EH (cell line): ENCODE data around the gene PARP6.

Experiments
- DNase-seq: peaks from one replicate; pipeline ENCODE4 v3.0.0-alpha.2; 2015; ENCODE audit warnings: low read depth

Gene PARP6

DNA sequence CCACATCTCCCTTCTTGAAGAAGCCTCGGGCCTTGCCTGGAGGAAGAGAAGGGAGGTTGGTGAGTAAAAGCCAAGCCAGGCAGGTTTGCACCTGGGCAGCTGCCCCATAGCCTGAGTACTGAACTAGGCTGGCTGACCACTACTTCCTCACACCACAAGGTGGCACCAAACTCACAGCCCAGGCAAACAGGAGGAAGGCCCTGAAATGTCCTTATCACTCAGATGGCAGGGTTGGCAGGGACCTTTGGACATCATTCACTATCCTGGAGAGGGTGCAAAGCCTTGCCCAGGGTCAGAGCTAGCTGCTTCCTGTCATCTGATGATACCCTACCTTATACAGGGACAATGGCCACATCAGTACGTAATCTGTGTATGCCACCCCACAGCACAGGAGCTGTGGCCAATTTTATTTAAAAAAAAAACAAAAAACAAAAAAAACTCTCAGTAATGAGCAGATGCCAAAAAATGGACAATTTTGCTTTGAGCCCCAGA is 72.6 kb downstream of the PARP6 start:
- peak; percentile 80 for DNase-seq

DNA sequence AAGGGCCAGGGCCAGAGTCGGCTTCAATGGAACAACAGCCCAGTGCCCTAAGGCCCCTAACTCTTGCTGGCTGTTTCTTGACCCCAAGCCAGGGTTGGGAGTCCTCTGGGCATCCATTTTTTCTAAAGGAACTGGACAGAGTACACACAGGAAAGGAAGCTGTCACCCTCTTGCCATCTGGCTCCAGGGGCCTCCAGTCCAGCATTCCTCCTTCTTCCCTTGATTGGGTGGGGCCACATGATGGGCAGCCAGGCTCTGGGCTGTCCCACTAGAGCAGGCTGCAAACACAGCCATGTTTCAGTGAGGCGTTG is 73.2 kb downstream of the PARP6 start:
- DNase-seq, result no peak

DNA sequence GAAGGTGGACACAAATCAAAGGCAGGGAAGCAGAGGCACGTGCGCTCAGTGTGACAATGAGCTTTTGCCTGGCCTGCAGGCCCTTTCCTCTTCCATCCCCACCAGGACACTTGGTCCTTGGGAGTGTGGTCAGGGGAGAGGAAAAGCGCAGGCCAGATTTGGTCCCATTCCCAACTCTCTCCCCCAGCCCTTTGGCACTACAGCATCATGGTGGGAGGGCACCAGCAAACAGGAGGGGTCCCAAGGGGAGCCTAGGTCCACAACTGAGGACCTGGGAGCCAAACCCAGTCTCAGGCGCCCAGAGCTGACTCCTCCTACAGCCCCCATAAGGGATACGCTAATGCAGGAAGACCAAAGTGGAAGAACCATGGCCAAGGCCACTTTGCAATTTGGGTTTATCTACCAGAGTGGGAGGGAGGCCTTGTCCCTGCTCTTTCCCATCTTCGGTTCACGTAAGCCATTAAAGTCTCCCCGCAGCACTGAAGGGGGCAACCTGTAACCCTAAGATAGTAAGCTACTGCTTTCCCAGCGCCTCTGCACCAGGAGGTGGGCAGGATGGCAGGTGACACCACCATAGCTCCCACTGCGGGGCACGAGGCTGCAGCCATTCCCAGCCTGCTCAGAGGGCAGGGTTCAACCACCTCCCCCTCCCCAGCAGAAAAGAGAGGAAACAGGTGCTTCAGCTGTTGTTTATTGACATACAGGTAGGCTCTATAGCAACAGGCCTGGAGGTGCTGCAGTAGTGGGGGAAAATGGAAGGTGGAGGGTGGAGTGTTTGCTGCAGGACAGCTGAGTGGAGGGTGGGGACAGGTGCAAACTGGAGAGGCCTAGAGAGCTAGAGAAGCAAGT is 73.8 kb downstream of the PARP6 start:
- no peak for DNase-seq

DNA sequence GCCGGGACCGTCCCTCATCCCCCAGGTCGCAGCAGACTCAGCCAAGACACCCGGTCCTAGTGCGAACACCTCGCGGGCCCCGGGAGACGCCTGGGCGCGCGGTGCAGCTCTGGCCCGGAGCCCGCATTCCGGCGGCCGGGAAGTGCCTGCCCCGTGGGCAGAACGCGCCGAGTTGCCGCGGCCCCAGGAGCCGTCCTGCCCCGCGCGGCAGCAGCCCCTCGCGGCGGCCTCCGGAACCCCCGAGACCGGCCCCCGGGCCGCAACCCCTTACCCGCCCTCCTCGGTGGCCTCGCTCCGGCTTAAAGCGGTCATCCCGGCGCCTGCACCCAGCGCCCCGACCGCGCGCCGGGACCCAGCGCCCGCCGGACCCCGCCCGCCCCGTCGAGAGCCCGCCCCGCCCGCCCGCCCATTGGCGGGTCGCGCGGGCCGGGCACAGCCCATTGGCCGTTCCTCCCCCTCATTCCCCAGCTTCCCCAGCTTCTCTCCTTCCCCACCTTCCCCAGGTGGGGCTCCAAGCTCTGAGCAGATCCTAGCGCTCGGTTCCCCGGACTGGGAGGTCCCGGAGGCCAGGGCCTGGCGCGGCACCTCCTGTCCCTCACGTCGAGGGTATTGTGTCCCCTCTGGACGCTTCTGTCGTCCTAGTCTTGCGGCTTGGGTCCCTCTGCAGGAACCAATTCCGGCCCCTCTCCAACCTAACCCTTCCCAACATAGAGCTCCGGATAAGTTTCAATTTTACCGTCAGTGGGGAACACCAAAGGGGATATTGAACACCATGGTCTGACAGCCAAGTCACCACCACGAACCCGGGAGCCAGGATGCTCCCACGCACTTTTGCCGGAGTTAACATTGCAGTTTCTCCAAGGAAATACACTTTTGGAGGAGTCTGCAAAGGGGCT is 74.6 kb downstream of the PARP6 start, which contains the start of gene GRAMD2A:
TSS of gene GRAMD2A (minus strand) at position 328 of the 896 bp plus-strand sequence.
- peak; percentile 53 for DNase-seq

DNA sequence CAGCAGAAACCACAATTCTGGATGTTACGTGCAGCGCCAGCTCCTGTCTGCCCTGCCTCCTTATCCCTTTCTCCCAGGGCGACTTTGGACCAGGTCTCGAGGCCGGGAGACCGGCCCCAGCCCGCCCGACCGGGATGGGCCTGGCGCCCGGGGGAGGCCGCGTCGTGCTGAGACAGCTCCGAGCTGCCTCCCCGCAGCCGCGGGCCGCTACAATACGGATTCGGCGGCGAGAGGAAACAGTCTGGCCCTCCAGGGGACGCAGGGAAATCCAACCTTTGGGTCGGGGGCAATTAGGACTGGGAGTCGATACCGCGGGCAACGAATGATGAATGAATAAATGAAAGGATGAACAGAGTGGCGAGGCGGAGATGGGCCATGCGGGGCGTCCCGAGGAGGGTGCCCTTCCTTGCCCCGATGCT is 75.3 kb downstream of the PARP6 start:
- DNase-seq, result no peak

DNA sequence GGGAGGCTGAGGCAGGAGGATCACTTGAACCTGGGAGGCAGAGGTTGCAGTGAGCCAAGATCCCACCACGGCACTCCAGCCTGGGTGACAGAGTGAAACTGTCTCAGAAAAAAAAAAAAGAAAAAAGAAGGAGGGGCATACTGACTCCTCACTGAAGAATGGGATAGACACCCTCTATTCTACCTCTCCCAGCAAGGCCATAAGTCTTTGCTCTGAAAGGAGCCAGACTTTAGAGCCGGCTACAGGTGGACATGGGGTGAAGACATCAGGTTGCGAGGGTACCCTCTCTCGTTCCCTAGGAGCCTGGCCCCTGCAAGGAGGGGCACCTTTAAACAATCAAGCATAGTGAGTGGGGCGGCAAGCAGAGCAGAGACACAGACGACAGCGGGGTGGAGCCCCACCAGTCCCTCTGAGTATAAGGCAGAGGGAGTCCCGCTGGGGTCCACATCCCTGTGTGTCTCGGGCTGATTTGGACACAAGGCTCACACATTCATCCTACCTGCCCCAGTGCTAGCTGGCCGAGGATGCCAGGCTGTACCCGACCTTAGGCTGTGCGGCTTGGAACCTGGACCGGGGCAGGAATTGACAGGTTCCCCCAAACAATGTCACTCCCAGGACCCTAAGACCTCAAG is 75.8 kb downstream of the PARP6 start:
- DNase-seq, result peak; percentile 28

GRCh38 chr15:72195101-72195511 is 77.2 kb downstream of the PARP6 start:
- no peak for DNase-seq

- no peak for DNase-seq
Measured at GRCh38 chr15:72193836-72194396, 78.4 kb downstream of the PARP6 start.

GRCh38 chr15:72192416-72192815 is 79.9 kb downstream of the PARP6 start:
- no peak for DNase-seq
